ENCODE measurements around the gene ACADVL. TPM values are rescaled to one million over a fixed set of nuclear protein-coding genes. Genes with fewer than 3 reads are reported as not detected.
A peak's percentile ranks its signal among the peaks of the same experiment; 100 is the strongest.

ACADVL gene
- total RNA-seq, 1 experiment from 2014 or later: 283 TPM

- Mint-ChIP-seq H3K4me1 (peaks cover 24 to 39% of the 10 kb centered on the region in 2 experiments), H3K9me3 (peaks cover 0 to 4% of the 10 kb centered on the region in 2 experiments; a peak in 1 of 5 replicates), H3K27ac (peak overlapping the region in 1 of 3 experiments; percentile 98; a peak in 3 of 7 replicates), H3K4me3 (peak overlapping the region; percentile 86 to 93), H3K36me3 (ENCODE audit: insufficient read depth in 1 of 3, low read depth in 3 of 3) (peaks cover 12 to 46% (median 38%) of the 10 kb centered on the region in 3 experiments), H3K27me3 (ENCODE audit: low read depth) (peaks cover 2% of the 10 kb centered on the region)
- Histone ChIP-seq H4K20me1 (ENCODE audit: control insufficient read depth, insufficient read depth, insufficient read length) (no peaks in the 10 kb centered on the region), H2AFZ (ENCODE audit: low read length) (no peak overlapping the region), H3K56ac (ENCODE audit: insufficient read length, low read depth, low read length) (no peak overlapping the region), H3K18ac (ENCODE audit: insufficient read length, low read depth, low read length) (peak overlapping the region; percentile 98), H4K8ac (replicated peaks; ENCODE audit: insufficient read length, low read depth, low read length) (peak overlapping the region; percentile 25), H2BK120ac (ENCODE audit: low read depth, low read length, poor library complexity, severe bottlenecking) (peak overlapping the region; percentile 39), H2BK12ac (ENCODE audit: insufficient read length, low read depth, low read length) (peak overlapping the region; percentile 43), H3K4me2 (ENCODE audit: insufficient read depth, insufficient read length, low read length) (peak overlapping the region; percentile 76), H3K14ac (ENCODE audit: insufficient read depth, low read length) (peak overlapping the region; percentile 98), H3K4me1 (ENCODE audit: insufficient read depth, low read length) (peaks cover 4% of the 10 kb centered on the region; the same call in 1 of the 2 replicates), H3T11ph (ENCODE audit: low read length) (no peak overlapping the region), H3K4ac (ENCODE audit: low read depth, low read length) (peak overlapping the region; percentile 91; the same call in 1 of the 2 replicates), H4K91ac (ENCODE audit: insufficient read length, low read depth, low read length) (peak overlapping the region; percentile 95), H3K9ac (ENCODE audit: extremely low read depth, insufficient read length, low read length) (peak overlapping the region; percentile 95), H2BK15ac (ENCODE audit: low read depth, low read length) (no peak overlapping the region), H3K9me3 (ENCODE audit: control insufficient read depth, low read depth, low read length) (no peaks in the 10 kb centered on the region), H2BK20ac (ENCODE audit: low read depth, low read length, poor library complexity, severe bottlenecking) (no peak overlapping the region), H3K79me2 (ENCODE audit: insufficient read depth, low read length) (peaks cover 8% of the 10 kb centered on the region; the same call in 1 of the 2 replicates), H4K5ac (ENCODE audit: insufficient read length, low read depth, low read length) (no peak overlapping the region), H3K79me1 (ENCODE audit: insufficient read depth, low read depth, low read length, poor library complexity, severe bottlenecking) (no peaks in the 10 kb centered on the region), H2BK5ac (ENCODE audit: insufficient read length, low read length) (no peak overlapping the region), H3K27me3 (ENCODE audit: insufficient read depth, low read length) (no peaks in the 10 kb centered on the region), H3K23me2 (ENCODE audit: insufficient read length, low read depth, low read length, poor library complexity, severe bottlenecking) (peaks cover 25% of the 10 kb centered on the region), H2AK5ac (ENCODE audit: insufficient read length, low read length) (no peak overlapping the region), H3K23ac (ENCODE audit: insufficient read length, low read depth, low read length) (no peak overlapping the region), H3K27ac (ENCODE audit: insufficient read length, low read depth, low read length) (no peak overlapping the region)
- TF ChIP-seq, protein P1, sequence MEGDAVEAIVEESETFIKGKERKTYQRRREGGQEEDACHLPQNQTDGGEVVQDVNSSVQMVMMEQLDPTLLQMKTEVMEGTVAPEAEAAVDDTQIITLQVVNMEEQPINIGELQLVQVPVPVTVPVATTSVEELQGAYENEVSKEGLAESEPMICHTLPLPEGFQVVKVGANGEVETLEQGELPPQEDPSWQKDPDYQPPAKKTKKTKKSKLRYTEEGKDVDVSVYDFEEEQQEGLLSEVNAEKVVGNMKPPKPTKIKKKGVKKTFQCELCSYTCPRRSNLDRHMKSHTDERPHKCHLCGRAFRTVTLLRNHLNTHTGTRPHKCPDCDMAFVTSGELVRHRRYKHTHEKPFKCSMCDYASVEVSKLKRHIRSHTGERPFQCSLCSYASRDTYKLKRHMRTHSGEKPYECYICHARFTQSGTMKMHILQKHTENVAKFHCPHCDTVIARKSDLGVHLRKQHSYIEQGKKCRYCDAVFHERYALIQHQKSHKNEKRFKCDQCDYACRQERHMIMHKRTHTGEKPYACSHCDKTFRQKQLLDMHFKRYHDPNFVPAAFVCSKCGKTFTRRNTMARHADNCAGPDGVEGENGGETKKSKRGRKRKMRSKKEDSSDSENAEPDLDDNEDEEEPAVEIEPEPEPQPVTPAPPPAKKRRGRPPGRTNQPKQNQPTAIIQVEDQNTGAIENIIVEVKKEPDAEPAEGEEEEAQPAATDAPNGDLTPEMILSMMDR (conservative IDR thresholded peaks at IDR 0.05): no peak
- no CpG with 5 or more reads among the region's 54 CpGs for WGBS (ENCODE audit: extremely low coverage, insufficient read length, low lambda C conversion rate)
- DNase-seq: peak; percentile 89
These were observed 41.1 kb downstream of the ACADVL start for GRCh38 chr17:7260651-7261378.
